Measurements from ENCODE around the gene RGS16.

The RGS16 gene

DNA sequence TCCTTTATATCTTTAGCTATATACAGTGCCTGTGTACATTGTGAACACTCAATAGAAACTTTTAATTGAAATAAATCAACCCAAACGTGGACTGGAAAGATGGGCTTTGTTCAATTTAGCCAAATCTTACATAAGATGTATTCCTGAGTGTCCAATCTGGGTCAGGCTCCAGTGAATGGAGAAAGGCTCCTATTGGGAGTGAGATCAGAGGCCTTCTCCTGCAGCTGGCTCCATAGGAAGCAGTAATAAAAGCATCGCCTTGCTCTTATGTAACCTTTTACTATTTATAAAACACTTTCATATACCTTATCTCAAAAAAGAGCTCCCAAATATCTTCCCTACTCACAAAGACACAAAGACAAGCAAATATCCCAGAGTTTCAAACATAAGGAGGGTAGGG lies 24.9 kb upstream of the RGS16 start:
- DNase-seq: no peak

GRCh38 chr1:182628657-182629056 lies 24.5 kb upstream of the RGS16 start:
- no peak for DNase-seq

GRCh38 chr1:182627622-182628021 lies 23.4 kb upstream of the RGS16 start:
- DNase-seq: no peak

DNA sequence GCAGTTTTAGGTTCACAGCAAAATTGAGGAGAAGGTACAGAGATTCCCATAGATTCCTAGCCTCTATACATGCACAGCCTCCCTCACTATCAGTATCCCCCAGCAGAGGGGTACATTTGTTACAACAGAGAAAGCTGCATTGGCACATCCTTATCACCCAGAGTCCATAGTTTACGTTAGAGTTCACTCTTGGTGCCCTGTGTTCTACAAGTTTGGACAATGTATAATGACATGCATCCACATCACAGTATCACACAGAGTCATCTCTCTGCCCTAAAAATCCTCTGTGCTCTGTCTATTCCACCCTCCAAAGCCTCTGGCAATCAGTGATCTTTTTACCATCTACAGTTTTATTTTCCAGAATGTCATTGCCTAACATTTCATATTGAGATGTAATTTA lies 22.3 kb upstream of the RGS16 start:
- no peak for DNase-seq

DNA sequence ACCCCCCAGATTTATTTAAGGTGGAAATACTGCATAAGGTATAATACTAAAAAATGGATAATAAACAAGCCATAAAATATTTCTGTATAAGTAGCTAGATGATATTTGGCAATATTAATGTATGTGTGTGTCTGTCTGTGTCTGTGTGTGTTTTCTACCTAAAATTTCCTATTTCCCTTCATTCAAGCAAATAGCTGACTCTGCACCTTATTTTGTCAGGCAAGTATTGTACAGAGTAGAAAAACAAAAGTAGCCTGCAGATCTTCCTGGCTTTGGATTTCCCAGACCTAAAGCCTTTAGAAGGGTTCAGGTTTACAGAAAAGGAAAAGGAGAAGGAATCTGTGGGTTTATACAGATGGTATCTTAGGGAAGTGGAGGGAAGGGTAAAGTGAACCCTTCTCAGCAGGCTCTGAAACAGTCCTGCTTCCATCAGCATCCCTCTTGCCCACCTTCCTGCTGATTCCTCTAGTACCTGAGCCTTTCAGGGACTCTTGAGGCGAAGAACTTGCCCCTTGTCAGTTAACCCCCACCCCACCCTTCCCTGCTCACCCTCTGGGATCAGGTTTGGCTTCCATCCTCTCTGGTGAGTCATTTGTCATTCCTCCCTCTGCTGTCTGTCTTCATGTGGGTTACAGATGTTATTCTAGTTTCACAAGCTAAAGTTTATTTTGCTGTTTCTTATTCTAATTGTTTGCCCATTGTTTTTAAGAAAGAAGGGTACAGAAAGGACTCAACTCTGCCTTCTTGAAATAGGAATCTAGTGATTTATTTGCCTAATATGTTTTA lies 21.7 kb upstream of the RGS16 start:
- DNase-seq: no peak

- no peak for DNase-seq
Observed at GRCh38 chr1:182625024-182625423, 20.8 kb upstream of the RGS16 start.

DNA sequence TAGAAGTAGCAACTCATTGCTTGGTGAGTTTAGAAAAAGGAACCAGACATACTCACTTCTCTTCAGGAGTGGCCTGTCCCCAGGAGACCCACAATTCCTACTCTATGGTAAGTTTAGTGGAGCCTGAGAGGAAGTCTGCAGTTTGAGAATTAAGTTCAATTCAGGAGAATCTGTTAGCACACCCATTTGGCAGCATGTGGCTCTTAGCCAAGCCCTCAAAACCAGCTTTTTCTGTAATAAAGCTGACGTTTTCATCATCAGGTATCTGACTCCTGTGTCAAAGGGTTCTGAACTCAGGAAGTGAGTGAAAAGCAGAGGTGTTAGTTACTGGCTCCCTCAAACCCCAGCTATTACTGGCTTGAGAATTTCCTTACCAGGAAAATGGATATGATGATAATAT lies 20.4 kb upstream of the RGS16 start:
- DNase-seq: no peak

- no peak for DNase-seq
Observed at GRCh38 chr1:182622901-182623528, 18.8 kb upstream of the RGS16 start.

DNA sequence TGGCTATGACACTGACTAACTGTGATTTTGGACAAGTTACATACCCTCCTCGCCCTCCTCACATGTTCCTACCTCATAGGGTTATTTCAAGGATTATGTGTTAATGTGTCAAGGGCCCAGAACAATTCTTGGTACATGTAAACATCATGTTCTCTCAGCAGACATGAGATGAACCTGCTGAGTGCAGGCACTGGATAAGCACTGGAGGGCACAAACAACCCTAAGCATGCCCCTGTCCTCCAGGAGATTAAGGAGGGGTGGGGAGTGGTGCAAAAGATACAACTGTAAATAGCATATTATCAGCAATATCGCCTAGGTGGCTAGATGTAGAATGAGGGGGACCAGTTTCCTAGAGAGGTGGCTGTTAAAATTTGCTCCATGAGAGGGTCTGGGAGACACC lies 17.7 kb upstream of the RGS16 start:
- no peak for DNase-seq

- DNase-seq: no peak
Observed at GRCh38 chr1:182620924-182621585, 16.9 kb upstream of the RGS16 start.

DNA sequence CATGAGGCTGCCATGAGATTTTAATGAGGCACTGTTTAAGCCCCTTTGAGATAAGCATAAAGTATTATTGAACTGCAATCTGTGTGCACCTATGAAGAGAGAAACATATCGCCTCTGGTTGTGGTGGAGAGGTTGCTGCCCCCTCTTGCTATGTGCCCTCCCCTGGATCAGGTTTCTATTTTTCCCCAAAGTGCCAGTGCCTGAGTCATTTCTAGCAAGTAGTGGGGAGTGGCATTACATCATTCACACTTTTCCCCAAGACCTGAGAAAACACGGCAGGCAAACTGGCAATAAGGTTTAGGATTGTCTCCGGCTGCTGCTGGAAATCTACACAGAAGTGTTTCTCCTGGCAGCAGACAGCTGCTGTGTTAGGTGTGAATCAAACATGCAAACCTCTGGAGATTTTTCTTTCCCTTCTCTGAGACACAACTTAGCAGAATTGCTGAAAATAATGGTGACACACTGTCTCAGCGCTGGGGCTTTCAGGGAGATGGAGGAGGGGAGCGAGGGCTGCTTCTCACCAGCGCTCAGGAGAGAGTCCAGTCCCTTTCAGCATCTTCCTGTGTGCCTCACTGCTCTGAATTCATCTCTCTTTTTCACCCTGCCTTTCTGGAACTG lies 13.7 kb upstream of the RGS16 start:
- DNase-seq: no peak

DNA sequence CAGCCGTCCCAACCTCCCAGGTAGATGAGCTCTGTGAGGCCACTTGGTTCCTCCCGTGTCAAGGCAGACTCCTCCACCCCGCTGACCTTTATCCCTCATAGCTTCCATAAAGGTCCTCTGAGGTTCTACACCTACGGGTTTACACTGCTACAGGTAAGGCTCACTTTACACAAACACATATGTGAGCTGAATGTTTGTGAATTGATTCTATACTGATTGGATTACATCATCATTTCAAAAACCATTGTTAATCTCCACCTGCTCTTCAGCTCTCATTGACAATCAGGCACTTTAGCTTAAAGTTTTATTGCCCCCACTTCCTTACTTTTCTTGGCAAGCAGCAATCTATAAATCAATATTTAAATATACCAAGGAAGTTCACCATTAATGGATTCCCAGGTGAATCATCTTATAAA lies 12.8 kb upstream of the RGS16 start:
- no peak for DNase-seq

DNA sequence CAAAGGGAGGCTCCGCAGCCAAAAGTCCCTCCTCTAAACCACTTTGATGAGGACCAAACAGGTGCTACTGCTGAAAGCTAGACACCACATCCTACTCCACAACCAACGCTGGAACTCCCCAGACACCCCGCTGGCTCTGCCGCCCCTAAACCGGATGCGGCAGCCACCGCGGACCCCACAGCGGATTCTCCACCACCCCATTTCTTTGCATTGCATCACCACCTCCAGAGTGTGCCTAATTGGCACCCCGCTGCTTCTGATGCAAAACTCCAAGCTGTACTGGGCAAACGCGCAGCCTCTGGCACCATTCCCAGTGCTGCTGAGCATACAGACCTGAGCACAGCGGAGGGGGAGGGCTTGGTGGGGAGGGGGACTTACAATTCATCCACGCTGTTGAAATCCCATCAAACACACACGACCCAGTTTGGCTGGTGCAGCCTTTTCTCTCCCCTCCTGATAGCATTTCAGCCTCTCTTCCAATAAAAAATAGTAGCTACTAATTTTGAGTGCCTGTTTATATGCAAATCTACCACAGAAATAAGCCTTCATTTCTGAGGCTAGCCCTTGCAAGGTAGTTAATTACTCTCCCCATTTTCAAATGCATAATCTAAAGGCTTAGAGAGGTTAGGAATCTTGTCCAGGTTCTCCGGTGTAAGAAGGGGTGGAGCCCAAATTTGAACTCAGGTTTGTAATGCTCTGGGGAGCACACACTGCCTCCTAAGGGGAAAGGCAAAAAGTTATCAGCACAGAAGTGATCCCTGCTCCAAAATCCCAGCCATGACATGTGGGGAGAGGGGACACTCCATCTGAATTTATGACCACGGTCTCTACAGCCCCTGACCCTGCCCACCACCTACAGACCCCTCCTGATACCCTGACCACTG lies 12.2 kb upstream of the RGS16 start:
- DNase-seq: peak; percentile 41 to 56 (median 48)

DNA sequence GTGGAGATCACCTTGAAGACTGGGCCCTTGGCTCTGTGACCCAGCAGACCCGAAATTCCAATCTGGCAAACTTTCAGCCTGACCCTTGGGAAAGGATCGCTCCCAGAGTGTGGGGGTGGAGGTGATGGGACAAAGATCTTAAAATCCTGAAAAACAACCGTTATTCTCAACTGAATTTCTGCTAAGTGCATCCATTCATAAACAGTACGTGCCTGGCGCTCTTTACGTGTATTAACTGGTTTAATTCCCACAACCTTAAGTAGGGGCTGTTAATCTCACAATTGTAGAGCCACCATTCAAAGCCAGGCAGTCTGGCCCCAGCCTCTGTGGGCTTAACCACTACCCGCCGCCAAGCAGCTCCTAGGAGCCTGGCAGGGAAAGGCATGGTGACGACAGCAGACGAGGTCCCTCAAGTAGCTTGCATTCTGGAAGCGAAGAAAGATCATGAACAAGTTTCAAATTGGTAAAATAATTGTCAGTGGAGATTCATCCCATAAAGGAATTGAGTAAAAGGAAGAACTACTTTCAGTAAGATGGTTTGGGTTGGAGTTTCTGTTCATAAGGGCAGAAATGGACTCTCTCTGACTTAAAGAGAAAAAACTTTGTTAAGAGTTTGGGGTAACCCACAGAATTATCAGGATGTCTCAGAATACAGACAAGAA lies 11.4 kb upstream of the RGS16 start:
- DNase-seq: no peak

GRCh38 chr1:182614796-182615454 lies 10.7 kb upstream of the RGS16 start:
- peak in 3 of 4 experiments; percentile 17 to 41 (median 19) for DNase-seq

GRCh38 chr1:182611787-182612186 lies 7.6 kb upstream of the RGS16 start:
- no peak for DNase-seq

DNA sequence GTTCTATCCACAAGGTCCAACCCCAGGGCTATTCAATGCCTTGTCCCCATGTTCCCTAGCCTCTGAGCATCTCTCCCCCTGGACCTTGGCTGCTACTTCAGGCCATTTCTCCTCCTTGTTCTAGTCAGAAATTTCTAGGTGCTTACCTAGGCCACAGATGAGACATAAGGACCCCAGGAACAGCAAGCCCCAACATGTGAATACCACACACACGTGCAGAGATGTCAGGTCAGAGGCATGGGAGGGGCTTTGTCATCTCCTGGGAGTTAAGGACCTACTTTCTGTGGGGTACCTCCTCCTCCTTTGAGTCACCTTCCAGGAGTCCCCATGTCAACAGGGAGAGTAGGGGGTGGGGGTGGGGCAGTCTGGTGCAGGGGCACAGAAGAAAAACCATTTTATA lies 7.1 kb upstream of the RGS16 start:
- no peak for DNase-seq

DNA sequence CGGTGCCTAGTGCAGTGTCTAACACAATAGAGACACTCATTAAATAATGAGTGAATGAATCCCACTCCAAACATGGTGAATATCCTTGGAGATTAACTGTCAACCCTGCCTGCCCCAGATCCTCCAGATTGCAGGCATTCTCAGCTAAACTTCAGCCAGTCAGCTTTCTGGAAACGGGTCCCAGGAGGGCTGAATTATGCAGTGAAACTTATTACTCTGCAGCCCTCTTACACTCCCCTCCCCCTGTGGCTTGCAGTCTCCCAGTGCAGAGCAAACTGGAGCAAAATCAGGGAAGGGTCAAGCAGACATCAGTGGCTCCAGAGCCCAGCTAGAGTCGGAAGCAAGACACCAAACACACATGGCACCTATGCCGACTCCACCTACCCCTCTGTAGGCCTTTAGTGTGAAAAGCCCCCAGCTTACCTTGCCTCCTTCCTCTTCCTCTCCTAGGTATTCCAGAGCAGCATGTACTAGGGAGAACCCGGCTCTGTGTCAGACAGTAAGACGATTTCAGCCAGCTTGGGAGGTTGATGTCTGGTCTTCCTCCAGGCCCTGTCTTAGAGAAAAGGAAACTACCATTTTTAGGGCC lies 6.5 kb upstream of the RGS16 start:
- no peak for DNase-seq

- DNase-seq: no peak
Observed at GRCh38 chr1:182608845-182609610, 4.8 kb upstream of the RGS16 start.

DNA sequence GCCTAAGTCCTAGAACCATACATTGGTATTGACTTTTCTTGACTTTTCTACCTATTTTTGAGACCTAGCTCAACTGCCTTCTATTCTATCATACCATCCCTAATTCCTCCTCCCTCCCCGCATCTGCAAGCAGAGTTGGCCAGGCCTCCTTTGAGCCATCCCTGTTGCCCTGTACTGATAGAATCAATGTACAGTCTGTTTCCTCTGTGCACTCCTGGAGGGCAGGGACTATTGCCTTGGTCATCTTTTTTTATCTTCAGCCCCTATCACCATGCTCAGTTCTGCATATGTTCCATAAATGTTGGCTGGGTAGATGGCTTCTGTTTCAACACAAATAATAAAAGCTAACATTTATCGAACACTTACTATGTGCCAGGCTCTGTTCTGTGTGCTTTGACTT lies 4.0 kb upstream of the RGS16 start:
- DNase-seq: no peak

All from activated CD4-positive, CD25-positive, alpha-beta regulatory T cell (primary cell).